ENCODE measurements around the gene ADCY5.

GRCh38 chr3:123419850-123420297 lies 29.0 kb downstream of the ADCY5 start:
- TF ChIP-seq CTCF (IDR thresholded peaks at IDR 0.05) (no peak), EP300 (IDR thresholded peaks at IDR 0.05) (no peak), POLR2A (IDR thresholded peaks at IDR 0.05) (no peak)
